Spleen (tissue), 11 donors: ENCODE measurements around the gene WDR35. TPM values are rescaled to one million over a fixed set of nuclear protein-coding genes. Genes with fewer than 3 reads are reported as not detected.
A peak's percentile ranks its signal among the peaks of the same experiment; 100 is the strongest.

Experiments
- DNase-seq: peaks from one replicate; pipeline ENCODE4 v3.0.0-alpha.2; 2020
- H3K27ac ChIP-seq, 8 donors: fragments of 200-600 bp; sonication (generic) in 7 of 8; 1 replicate in 4 of 8; 2 replicates in 4 of 8; pipeline versions ENCODE4 v1.5.0 to v1.8.0; 2016 to 2021; ENCODE audit warnings: inconsistent platforms in 4 of 8, mild to moderate bottlenecking in 4 of 8, moderate library complexity in 1 of 8
- H3K27me3 ChIP-seq, 7 donors: fragments of 200-600 bp; sonication (generic) in 6 of 7; replicated peaks in 1 of 7; 1 replicate in 4 of 7; 2 replicates in 3 of 7; pipeline versions ENCODE4 v1.5.0 to v1.8.0; 2016 to 2021; ENCODE audit warnings: inconsistent platforms in 3 of 7, mild to moderate bottlenecking in 1 of 7
- H3K36me3 ChIP-seq, 6 donors: fragments of 200-600 bp; sonication (generic) in 5 of 6; 1 replicate in 4 of 6; 2 replicates in 2 of 6; pipeline versions ENCODE4 v1.5.0 to v1.8.0; 2016 to 2021; ENCODE audit warnings: inconsistent platforms in 2 of 6
- H3K4me1 ChIP-seq, 6 donors: fragments of 200-600 bp; sonication (generic) in 5 of 6; 1 replicate in 3 of 6; 2 replicates in 3 of 6; pipeline versions ENCODE4 v1.5.0 to v1.8.0; 2016 to 2021; ENCODE audit warnings: inconsistent platforms in 3 of 6
- H3K4me3 ChIP-seq, 8 donors: fragments of 200-600 bp; sonication (generic) in 7 of 8; 1 replicate in 4 of 8; 2 replicates in 4 of 8; pipeline versions ENCODE4 v1.5.0 to v1.8.0; 2016 to 2021; ENCODE audit warnings: inconsistent platforms in 4 of 8, mild to moderate bottlenecking in 4 of 8, moderate library complexity in 2 of 8
- H3K9me3 ChIP-seq, 8 donors: fragments of 200-600 bp; sonication (generic) in 7 of 8; 1 replicate in 4 of 8; 2 replicates in 4 of 8; pipeline versions ENCODE4 v1.5.0 to v1.8.0; 2016 to 2021; ENCODE audit warnings: inconsistent platforms in 4 of 8
- CTCF ChIP-seq, 11 experiments: fragments of 200-600 bp in 7 of 11; fragments of 450-650 bp in 4 of 11; sonication (generic) in 4 of 11; IDR thresholded peaks in 8 of 11; conservative IDR thresholded peaks in 3 of 11; 1 replicate in 7 of 11; 2 replicates in 4 of 11; pipeline versions ENCODE4 v1.4.0 to v1.8.0; 2016 to 2021; ENCODE audit warnings: antibody characterized with exemption in 11 of 11, inconsistent platforms in 4 of 11, mild to moderate bottlenecking in 1 of 11
- POLR2A ChIP-seq, 3 donors: fragments of 450-650 bp; IDR thresholded peaks; one replicate each; pipeline ENCODE4 v1.5.1; 2017; ENCODE audit warnings: antibody characterized with exemption in 3 of 3, mild to moderate bottlenecking in 1 of 3
- POLR2AphosphoS5 ChIP-seq, 3 donors: sonication (generic); formaldehyde crosslinking; IDR thresholded peaks; one replicate each; pipeline ENCODE4 v1.5.1; 2017; ENCODE audit warnings: antibody characterized with exemption in 3 of 3
- WGBS, 5 donors: extraction: QIAGEN DNeasy Blood & Tissue Kit in 3 of 5; methylation state at CpG; one replicate each; pipeline versions ENCODE4 v1.1.5 to v1.1.7; 2013 to 2018; 5-methylcytosine and 5-hydroxymethylcytosine counted together
- intact Hi-C: fragments of 100-400 bp; cut with DNase I; formaldehyde crosslinking; loops from one replicate; pipeline ENCODE4 v1.15.0; 2023; ENCODE audit warnings: low total_unique reads
- polyA plus RNA-seq, 3 donors: library from polyadenylated mRNA; stranded (reverse); fragments of 200-250 nt; gene quantifications; one replicate each; pipeline ENCODE4 v1.2.1, GENCODE V29; 2013
- total RNA-seq, 7 donors: library from RNA; depleted of rRNA in 3 of 7; stranded (reverse); fragments of >200 nt in 3 of 7; fragmentation: NEBNext Ultra II Directional in 4 of 7; extraction: Animal tissue kit (Norgen Biotek cat#: 25700) in 4 of 7; gene quantifications; one replicate each; pipeline versions ENCODE4 v1.1.0 to v1.2.1, GENCODE V29; 2016 to 2021
- donor health status: healthy with polysubstance abuse.
- donor health status: DM: no; HTN: no; CAD: no; lungs with moderate emphysema.
- donor health status: DM: no; HTN: no; CAD: no.
- donor health status: Bipolar disorder and iron deficiency.
- donor health status: healthy.
- donor health status: DM: no; HTN: no; CAD: no.
- donor health status: DM: yes; HTN: yes; CAD: no.

Gene WDR35
- total and polyA plus RNA-seq, 10 donors, result 1.7 to 5.3 (median 3.8) TPM

GRCh38 chr2:19865151-19865550 lies 124.8 kb downstream of the WDR35 start:
- peaks cover 0 to 19% (median 0%) of the 10 kb centered on the region in 7 donors for H3K27me3 ChIP-seq
- H3K4me3 ChIP-seq, result no peak overlapping the region
- 75 to 86% (median 82%) methylated on average over 1 to 2 of the region's 2 CpGs for WGBS, 5 donors
- peaks cover 7 to 33% (median 23%) of the 10 kb centered on the region in 6 donors for H3K4me1 ChIP-seq
- DNase-seq, result no peak
- no peaks in the 10 kb centered on the region for H3K36me3 ChIP-seq
- H3K9me3 ChIP-seq, result no peaks in the 10 kb centered on the region
- H3K27ac ChIP-seq, result no peak overlapping the region
- TF ChIP-seq POLR2A (IDR thresholded peaks at IDR 0.05), result no peak
- no peak for TF ChIP-seq CTCF (IDR thresholded peaks at IDR 0.05 in 8 of 11, conservative IDR thresholded peaks at IDR 0.05 in 3 of 11)
- intact Hi-C loops, result loop anchor here (10.0 kb wide), 2 partner anchors 490 to 520 kb away; no protein-coding TSS in a partner anchor

- intact Hi-C loops, result loop anchor here (5.0 to 10.0 kb wide), 4 partner anchors 490 to 1342 kb away; no protein-coding TSS in a partner anchor
- WGBS, 5 donors, result 66 to 82% (median 74%) methylated on average over 11 of the region's 11 CpGs
These were observed 125.5 kb downstream of the WDR35 start for GRCh38 chr2:19864381-19864780.

GRCh38 chr2:19863303-19864041 lies 126.4 kb downstream of the WDR35 start:
- DNase-seq, result peak; percentile 94
- Histone ChIP-seq H3K27me3 (peaks cover 0 to 16% (median 0%) of the 10 kb centered on the region in 7 donors), H3K4me3 (peak overlapping the region in 1 of 8 donors; percentile 27), H3K9me3 (no peaks in the 10 kb centered on the region), H3K36me3 (no peaks in the 10 kb centered on the region), H3K4me1 (peaks cover 0 to 16% (median 13%) of the 10 kb centered on the region in 6 donors), H3K27ac (no peak overlapping the region)
- intact Hi-C loops, result loop anchor here (5.0 to 10.0 kb wide), 4 partner anchors 489 to 1341 kb away; no protein-coding TSS in a partner anchor
- TF ChIP-seq CTCF (IDR thresholded peaks at IDR 0.05 in 8 of 11, conservative IDR thresholded peaks at IDR 0.05 in 3 of 11) (peak; percentile 82 to 97 (median 93)), POLR2A (IDR thresholded peaks at IDR 0.05) (no peak), POLR2AphosphoS5 (IDR thresholded peaks at IDR 0.05) (peak in 1 of 3 donors; percentile 52)
- 17 to 40% (median 23%) methylated on average over 19 to 33 of the region's 33 CpGs for WGBS, 5 donors

More at GRCh38 chr2:19864381-19864780, 125.5 kb downstream of the WDR35 start:
- Histone ChIP-seq H3K27me3 (peaks cover 0 to 18% (median 0%) of the 10 kb centered on the region in 7 donors), H3K9me3 (no peaks in the 10 kb centered on the region), H3K4me1 (peaks cover 6 to 25% (median 21%) of the 10 kb centered on the region in 6 donors), H3K36me3 (no peaks in the 10 kb centered on the region), H3K27ac (no peak overlapping the region), H3K4me3 (no peak overlapping the region)
- no peak for DNase-seq
- no peak for TF ChIP-seq POLR2A (IDR thresholded peaks at IDR 0.05)
- no peak for TF ChIP-seq CTCF (IDR thresholded peaks at IDR 0.05 in 8 of 11, conservative IDR thresholded peaks at IDR 0.05 in 3 of 11)
- TF ChIP-seq POLR2AphosphoS5 (IDR thresholded peaks at IDR 0.05), result no peak

GRCh38 chr2:19861813-19862212 lies 128.1 kb downstream of the WDR35 start:
- Histone ChIP-seq H3K4me1 (peaks cover 0 to 9% (median 7%) of the 10 kb centered on the region in 6 donors), H3K27me3 (peaks cover 0 to 15% (median 0%) of the 10 kb centered on the region in 7 donors), H3K4me3 (no peak overlapping the region), H3K9me3 (no peaks in the 10 kb centered on the region), H3K36me3 (no peaks in the 10 kb centered on the region), H3K27ac (no peak overlapping the region)
- intact Hi-C loops, result loop anchor here (5.0 to 10.0 kb wide), 4 partner anchors 487 to 1340 kb away; no protein-coding TSS in a partner anchor
- 45 to 72% (median 58%) methylated on average over 1 of the region's 1 CpG for WGBS, 5 donors
- DNase-seq, result no peak
- TF ChIP-seq POLR2AphosphoS5 (IDR thresholded peaks at IDR 0.05) (no peak), POLR2A (IDR thresholded peaks at IDR 0.05) (no peak), CTCF (IDR thresholded peaks at IDR 0.05 in 8 of 11, conservative IDR thresholded peaks at IDR 0.05 in 3 of 11) (no peak)
